Heart left ventricle (tissue), 13 donors: ENCODE results near the gene ZMIZ1.

Experiments
- POLR2A ChIP-seq, 2 donors: fragments of 450-650 bp; IDR thresholded peaks; one replicate each; pipeline ENCODE4 v1.6.1; 2017; ENCODE audit warnings: antibody characterized with exemption in 2 of 2, mild to moderate bottlenecking in 2 of 2, moderate library complexity in 2 of 2
- TF ChIP-seq, protein P1 (sequence below), 12 donors: fragments of 200-600 bp; sonication (generic) in 4 of 12; IDR thresholded peaks; one replicate each; pipeline versions ENCODE4 v1.5.0 to v1.8.0; 2018 to 2022; ENCODE audit warnings: antibody characterized with exemption in 12 of 12, mild to moderate bottlenecking in 5 of 12
- donor health status: ischemic (EF 13 %, LVEDD 7.1; RV severe dilation, severe dysfunction).
- donor health status: DM: no; HTN: yes; CAD: no.
- donor health status: DM: no; HTN: no; CAD: no.
- donor health status: ischemic (EF 25% LVEDD 6.9; RV normal size, moderate dysfunction).
- donor health status: ischemic (EF 25% LVEDD 5.7; RV mildly dilated, moderate dysfunction).
- donor health status: ischemic (EF 35%, LVEDD 5.7; RV mildly dilated, moderate dysfunction).
- donor health status: nonischemic (EF 11% LVEDD 7.7; RV severe dilation, severe dysfunction).
- donor health status: DM: yes; HTN: yes; CAD: no.
- donor health status: PGD.
- donor health status: ischemic (EF 29% LVEDD 5.4; RV normal size, mild dysfunction).
- donor health status: nonischemic (EF 23%, LVEDD 6.1; RV moderate dilation, normal function).

DNA sequence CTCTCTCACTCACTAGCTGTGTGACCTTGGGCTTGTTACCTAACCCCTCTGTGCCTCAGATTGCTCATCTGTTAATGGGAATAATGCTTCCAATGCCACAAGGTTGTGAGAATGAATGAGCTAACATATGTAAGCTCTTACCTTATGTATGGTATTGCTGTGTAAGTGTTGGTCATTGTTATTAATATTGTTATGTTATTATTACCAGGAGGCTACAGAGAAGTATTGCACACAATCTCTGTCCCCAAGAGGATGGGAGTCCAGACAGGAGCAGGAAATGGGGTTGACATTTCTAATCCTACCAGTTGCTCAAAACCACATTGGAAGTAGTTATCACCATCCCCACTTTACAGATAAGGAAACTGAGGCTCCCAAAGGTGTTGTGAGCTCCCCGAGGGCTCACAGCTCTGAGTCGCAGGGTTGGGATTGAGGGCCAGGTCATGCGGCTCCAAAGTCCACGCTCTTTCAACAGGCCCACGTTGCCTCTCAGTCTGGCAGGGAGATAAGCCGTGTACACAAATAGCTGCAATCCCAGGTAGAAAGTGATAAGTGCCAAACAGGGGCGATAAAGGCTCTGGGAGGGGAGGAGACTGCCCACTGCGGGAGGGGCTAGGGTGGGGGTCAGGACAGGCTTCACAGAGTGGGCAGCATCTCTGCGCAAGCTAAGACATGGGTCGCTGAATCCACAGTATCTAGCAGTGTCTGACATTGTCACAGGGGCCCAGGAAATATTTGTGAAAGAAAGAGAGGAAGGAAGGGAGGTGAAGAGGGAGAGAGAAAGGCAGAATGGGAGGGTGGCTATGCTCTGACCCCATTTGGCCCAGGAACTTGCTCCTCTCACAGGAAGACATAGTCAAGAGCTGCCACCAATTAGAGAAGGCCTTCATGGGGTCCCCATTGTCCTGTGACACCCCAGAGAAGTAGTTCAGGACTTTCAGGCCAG, 9.6 kb upstream of the ZMIZ1 start:
- TF ChIP-seq, protein P1, sequence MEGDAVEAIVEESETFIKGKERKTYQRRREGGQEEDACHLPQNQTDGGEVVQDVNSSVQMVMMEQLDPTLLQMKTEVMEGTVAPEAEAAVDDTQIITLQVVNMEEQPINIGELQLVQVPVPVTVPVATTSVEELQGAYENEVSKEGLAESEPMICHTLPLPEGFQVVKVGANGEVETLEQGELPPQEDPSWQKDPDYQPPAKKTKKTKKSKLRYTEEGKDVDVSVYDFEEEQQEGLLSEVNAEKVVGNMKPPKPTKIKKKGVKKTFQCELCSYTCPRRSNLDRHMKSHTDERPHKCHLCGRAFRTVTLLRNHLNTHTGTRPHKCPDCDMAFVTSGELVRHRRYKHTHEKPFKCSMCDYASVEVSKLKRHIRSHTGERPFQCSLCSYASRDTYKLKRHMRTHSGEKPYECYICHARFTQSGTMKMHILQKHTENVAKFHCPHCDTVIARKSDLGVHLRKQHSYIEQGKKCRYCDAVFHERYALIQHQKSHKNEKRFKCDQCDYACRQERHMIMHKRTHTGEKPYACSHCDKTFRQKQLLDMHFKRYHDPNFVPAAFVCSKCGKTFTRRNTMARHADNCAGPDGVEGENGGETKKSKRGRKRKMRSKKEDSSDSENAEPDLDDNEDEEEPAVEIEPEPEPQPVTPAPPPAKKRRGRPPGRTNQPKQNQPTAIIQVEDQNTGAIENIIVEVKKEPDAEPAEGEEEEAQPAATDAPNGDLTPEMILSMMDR (IDR thresholded peaks at IDR 0.05): no peak
- TF ChIP-seq POLR2A (IDR thresholded peaks at IDR 0.05): no peak
